Esophagus squamous epithelium (tissue), 4 donors: ENCODE measurements around the gene CRTAC1.

Experiments used
- POLR2A ChIP-seq, 4 donors: fragments of 450-650 bp; IDR thresholded peaks; one replicate each; pipeline ENCODE4 v1.6.1; 2017; ENCODE audit warnings: antibody characterized with exemption in 4 of 4, mild to moderate bottlenecking in 4 of 4, moderate library complexity in 3 of 4
- TF ChIP-seq, protein P1 (sequence below), 6 experiments: fragments of 450-650 bp in 4 of 6; fragments of 200-600 bp in 2 of 6; sonication (generic) in 2 of 6; IDR thresholded peaks; one replicate each; pipeline ENCODE4 v1.5.1; 2016 to 2019; ENCODE audit warnings: antibody characterized with exemption in 6 of 6, mild to moderate bottlenecking in 4 of 6, moderate library complexity in 4 of 6

- TF ChIP-seq, protein P1, sequence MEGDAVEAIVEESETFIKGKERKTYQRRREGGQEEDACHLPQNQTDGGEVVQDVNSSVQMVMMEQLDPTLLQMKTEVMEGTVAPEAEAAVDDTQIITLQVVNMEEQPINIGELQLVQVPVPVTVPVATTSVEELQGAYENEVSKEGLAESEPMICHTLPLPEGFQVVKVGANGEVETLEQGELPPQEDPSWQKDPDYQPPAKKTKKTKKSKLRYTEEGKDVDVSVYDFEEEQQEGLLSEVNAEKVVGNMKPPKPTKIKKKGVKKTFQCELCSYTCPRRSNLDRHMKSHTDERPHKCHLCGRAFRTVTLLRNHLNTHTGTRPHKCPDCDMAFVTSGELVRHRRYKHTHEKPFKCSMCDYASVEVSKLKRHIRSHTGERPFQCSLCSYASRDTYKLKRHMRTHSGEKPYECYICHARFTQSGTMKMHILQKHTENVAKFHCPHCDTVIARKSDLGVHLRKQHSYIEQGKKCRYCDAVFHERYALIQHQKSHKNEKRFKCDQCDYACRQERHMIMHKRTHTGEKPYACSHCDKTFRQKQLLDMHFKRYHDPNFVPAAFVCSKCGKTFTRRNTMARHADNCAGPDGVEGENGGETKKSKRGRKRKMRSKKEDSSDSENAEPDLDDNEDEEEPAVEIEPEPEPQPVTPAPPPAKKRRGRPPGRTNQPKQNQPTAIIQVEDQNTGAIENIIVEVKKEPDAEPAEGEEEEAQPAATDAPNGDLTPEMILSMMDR (IDR thresholded peaks at IDR 0.05) = no peak
- TF ChIP-seq POLR2A (IDR thresholded peaks at IDR 0.05) = no peak
These were observed 169.2 kb downstream of the CRTAC1 start for GRCh38 chr10:97861097-97861750.
